ENCODE data around the gene C3.

C3 gene

DNA sequence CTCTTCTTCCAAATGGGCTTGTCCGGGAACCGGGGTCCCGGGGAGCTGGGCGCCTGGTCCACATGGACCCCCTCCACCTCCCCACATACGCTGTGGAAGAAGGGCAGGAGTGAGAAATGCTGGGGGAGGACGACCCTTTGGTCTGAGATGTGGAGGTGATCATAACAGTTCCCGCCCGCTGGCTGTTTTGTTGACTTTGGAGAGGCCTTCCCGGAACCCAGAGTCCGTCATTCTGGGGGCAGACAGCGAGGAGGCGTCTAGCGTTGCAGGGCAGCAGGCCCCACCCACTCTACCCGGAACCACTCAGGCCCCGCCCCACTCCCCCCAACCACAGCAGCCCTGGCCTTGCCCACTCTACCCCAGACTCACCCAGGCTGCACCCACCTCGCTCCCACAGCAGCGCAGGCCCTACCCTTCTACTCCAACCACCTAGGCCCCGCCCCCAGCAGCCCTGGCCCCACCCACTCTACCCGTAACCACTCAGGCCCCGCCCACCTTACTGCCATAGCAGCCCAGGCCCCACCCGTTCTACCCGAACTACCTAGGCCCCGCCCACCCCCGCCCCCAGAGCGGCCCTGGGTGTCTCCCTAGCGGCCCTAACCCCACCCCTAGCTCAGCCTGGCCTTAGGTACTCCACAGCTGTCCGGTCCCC lies 9.8 kb upstream of the C3 start:
- peak; percentile 21 for DNase-seq

DNA sequence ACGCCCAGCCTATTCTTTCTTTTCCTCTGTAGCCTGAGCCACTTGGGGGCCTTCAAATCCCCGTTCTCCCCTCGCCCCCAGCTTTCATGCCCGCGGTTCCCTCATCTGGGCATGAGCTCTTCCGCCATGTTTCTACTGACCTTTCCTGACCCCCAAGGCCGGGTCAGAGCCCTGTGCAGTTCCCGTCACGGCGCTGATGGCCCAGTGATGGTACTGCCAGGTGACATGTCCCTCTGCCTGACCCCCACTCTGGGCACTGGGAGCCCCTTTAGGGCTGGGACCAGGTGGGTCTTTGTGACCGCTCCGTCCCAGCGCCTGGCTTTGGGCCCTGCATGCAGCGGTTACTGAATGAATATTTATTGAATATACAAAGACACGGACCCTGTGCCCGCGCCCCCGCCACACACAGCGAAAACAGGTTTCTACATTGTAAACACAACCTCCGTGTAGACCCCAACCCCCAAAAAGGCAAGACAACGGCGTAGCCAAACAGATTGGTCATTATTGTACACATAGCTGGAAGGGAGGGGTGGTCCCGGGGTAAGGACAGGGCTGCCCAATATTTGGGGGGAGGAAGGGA lies 9.2 kb upstream of the C3 start:
- DNase-seq, result no peak

DNA sequence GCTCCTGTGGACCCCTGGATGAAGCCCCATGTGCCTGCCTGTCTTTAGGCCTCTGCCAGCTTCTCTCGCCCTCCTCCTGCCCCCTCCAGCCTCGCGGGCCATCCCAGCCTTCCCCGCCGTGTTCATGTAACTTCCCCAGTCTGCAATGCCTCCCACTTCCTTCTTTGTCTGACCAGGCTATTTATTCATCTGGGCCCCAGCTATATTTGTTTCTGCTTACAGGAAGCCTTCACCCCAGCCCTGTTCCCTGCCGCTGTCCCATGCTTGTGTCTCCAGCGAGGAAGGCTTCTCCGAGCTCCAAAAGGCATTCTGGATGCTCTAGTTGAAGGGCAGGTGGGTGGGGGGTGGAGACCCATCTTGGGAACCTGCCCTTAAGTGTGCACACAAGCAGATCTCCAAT lies 7.9 kb upstream of the C3 start:
- DNase-seq, result no peak

DNA sequence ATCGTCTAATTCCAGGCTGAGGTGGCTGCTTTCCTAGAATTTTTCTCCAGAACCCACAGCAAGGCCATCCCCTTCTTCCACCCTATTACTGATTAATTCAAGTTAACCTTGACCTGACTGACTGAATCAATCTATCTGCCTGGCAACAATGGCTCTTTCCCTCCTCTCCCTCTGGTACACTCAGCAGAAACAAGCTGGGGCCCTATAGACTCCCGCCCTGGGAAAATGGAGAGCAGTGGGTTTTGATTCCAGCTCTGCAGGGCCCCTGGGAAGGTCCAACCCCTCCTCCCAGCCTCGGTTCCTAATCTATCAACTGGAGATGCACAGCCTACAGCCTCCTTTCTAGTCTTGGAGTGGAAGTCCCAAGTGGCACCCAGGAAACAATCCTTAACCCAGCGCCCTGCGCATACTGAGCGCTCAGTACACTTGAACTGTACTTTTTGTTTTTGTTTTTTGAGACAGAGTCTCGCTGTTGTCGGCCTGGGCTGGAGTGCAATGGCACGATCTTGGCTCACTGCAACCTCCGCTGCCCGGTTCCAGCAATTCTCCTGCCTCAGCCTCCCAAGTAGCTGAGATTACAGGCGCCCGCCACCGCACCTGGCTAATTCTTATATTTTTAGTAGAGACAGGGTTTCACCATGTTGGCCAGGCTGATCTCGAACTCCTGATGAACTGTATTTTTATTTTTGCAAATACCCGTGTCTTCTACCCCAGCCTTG lies 5.2 kb upstream of the C3 start:
- no peak for DNase-seq

DNA sequence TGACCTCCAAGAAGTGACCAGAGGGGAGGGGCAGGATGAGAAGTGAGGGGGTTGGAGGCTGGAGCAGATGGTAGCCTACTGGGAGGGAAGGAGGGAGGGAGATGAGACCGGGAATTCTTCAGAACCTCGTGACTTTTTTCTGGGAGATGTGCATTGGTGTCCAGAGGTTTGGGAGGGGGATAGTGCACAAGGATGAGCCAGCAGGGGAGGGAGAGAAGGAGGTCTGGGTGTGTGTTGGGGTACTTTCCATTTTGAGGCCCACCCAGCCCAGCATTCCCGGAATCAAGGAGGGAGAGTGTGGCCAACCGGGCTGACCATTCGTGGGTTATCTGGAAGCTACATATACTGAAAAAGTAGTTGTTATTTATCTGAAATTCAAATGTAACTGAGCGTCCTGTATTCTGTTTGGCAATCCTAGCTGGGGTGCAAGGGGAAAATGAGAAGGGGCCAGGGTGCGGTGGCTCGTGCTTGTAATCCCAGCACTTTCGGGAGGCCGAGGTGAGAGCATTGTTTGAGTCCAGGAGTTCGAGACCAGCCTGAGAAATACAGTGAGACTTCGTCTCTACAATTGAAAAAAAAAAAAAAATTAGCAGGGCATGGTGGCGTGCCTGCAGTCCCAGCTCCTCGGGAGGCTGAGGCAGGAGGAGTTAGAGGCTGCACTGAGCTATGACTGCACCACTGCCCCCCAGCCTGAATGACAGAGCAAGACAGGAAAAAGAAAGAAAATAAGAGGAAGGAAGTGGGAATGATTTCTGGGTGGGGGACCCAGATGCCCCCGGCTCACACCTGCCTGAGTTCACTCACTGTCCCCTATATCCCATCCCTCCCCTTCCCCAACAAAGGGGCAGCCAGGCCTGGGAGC lies 4.4 kb upstream of the C3 start:
- DNase-seq, result no peak

DNA sequence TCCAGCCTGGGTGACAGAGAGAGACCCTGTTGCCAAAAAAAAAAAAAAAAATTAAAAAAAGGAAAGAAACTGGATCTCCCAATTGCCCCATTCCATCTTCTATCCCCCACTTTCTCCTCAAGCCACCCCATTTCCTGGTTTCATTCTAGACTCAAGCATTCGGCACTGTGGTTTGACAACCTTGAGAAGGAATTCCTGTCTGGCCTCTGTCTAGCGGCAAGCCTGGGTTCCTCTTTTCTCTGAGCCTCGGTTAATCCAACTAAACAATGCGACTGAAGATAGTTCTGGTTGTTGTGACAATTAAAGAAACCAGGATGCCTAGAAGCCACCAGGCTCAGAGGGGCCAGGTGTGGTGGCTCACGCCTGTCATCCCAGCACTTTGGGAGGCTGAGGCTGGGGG lies 3.3 kb upstream of the C3 start:
- no peak for DNase-seq

DNA sequence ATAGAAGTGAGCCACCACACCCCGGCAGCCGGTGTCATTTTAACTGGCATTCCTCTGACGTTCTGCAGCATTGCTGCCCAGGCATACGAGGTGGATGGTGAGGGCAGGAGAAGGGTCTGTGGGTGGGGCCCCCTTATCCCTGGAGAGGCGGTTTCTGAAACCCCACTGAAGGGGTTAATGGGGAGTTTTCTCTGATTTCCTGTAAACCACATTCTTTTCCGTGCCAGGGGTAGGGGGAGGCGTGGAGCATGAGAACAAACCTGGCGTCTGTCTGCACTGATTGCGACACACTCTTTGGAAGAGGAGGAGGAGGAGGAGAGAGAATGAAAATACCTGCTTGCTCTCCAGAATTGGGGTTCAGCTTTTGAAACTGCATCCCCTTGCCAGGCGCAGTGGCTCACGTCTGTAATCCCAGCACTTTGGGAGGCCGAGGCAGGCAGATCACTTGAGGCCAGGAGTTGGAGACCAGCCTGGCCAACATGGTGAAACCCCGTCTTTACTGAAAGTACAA lies 2.7 kb upstream of the C3 start:
- no peak for DNase-seq

DNA sequence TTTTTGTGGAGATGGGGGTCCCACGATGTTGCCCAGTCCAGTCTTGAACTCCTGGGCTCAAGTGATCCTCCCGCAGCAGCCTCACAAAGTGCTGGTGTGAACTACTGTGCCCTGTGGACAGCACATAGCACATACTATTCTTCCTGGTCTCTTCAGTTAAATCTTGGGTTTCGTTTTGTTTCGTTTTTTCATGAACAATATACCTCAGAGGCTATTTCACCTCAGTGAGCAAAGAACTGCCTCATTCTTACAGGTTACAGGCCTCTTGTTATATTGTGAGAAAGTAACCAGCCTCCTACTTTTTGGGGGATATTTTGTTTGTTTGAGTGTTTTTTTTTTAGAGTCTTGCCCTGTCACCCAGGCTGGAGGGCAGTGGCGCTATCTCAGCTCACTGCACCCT lies 1.3 kb upstream of the C3 start:
- no peak for DNase-seq

DNA sequence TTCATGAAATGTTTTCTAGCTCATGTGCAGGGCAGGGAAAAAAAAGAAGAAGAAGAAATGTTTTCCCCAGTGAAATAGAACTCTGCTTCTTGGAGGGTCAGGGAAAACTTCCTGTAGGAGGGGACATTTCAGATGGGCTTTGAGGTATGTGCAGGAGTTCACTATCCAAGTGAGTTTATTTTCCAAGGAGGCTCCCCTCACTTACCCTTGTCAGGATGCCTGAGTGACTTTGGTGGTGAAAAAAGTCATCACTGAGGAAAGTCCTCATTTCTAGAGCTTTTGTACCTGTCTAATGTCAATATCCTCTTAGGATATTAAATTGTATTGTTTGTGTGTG lies 656 bp upstream of the C3 start:
- DNase-seq, result no peak

DNA sequence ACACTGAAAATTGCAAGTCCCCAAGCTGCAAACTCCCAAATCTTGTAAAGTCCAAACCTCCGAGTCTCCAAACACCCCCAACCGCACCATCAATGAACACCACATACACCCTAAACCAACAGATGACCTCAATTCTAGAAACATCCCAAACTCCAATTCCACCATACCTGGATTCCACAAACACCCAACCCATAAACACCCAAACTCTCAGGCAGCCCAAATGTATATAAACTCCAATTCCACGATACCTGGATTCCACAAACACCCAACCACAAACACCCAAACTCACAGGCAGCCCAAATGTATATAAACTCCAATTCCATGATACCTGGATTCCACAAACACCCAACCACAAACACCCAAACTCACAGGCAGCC lies 470 bp downstream of the C3 start:
- no peak for DNase-seq

DNA sequence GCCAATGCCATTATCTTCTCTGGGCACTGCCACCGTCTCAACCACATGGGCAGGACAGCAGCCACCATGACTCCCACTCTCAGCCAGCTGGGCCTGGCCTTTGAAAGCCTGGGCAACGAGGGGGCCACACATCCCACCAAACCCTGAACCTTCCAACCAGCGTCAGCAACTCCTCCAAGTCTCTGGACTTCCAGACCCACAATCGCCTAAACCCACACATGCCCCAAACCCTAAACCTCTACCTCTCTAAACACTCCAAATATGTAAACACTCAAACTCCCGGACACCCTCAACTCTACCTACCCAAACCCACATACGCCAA lies 949 bp downstream of the C3 start:
- DNase-seq, result no peak

DNA sequence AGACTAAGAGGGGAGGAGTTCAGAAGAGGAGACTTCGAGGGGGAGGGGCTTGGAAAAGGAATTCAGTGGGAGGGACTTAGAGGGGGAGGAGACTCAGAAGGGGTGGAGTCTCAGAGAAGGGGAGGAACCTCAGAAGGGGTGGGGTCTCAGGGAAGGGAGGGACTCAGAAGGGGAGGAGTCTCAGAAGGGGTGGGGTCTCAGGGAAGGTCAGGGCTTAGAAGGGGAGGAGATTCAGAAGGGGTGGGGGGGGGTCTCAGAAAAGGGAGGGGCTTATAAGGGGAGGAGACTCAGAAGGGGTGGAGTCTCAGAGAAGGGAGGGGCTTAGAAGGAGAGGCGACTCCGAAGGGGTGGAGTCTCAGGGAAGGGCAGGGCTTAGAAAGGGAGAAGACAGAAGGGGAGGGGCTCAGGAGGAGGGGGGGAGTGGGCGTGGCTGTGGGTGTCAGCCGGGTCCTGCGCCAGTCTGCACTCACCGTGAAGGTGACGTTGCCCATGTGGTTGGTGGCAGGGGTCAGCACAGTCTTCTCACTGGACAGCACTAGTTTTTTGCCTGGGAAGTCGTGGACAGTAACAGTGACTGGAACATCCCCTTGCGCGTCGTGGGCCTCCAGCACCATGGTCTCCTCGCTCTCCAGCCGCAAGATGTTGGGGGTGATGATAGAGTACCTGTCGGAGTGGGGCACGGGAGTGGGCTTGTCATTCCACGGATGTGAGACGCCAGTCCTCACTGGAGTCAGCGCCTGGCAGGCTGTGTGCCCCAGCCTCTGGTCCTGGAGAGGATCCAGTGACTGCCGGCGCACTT lies 1.5 kb downstream of the C3 start:
- DNase-seq, result no peak

DNA sequence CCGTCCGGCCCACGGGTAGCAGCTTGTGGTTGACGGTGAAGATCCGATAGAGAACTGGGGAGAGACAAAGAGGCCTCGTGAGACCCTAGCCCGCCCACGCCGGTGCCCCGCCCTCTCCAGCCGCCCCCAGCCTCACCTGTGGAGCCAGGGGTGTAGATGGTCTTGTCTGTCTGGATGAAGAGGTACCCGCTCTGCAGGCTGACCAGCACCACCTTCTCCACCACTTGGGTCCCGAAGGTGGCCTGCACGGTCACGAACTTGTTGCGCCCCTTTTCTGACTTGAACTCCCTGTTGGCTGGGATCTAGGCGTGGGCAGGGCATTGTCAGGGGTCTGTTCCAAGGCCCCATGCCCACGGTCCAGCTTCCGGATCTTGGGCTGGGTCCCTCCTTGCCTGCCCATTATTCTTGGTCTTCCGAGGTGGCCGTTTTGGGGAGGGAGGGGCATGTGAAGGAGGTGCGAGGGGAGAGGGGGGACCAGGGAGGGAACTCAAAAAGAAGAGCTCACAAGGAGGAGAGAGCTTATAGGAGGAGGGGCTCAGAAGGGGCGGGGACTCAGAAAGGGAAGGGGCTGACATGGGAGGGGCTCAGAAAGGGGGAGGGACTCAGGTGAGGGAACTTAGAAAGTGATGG lies 2.2 kb downstream of the C3 start:
- DNase-seq, result no peak

DNA sequence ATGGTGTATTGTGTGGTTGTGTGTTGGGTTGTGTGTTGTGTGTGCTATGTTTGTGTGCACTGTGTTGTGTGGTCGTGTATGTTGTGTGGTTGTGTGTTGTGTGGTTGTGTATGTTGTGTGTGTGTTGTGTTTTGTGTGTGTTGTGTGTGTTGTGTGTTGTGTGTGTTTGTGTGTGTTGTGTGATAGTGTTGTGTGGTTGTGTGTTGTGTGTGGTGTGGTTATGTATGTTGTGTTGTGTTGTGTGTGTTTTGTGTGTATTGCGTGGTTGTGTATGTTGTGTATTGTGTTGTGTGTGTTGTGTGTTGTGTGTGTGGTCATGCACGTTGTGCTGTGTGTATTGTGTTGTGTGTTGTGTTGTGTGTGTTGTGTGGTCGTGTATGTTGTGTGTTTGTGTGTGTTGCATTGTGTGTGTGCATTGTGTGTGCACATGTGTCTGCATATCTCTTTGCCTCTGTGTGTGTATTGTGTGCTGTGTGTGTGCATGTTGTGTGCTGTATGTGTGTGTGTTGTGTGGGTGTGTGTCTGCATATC lies 2.9 kb downstream of the C3 start:
- no peak for DNase-seq

DNA sequence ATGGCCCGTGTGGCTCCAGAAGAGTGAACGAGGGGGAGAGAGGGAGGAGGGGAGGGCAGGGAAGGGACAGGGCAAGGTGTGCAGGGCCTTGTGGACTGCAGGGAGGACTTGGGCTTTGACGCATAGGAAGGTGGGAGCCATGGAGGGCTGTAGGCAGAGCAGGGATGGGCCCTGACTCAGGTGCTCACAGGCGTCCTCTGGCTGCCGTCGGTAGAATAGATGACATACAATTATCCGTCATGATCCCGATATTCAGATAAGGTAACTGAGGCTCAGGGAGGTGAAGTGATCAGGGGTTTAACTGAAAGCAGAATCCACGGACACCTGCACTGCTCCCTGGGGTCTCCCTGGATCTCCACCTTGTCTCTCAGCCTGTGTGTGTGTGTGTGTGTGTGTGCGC lies 3.4 kb downstream of the C3 start:
- DNase-seq, result no peak

DNA sequence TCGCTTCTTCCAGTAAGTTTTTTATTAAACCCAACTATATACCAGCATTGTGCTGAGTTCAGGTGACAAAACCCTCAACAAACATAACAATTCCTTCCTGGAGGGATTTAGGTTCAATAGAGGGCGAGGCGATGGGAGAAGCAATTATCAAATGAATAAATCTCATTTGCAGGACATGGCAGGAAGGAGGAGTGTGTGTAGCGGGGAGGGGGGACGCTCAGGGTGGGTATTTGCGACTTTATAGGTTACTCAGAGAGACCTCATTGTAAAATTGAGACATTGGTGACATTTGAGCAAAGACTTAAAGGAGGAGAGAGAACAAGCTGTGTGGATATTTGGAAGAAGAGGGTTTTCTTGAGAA lies 3.9 kb downstream of the C3 start:
- DNase-seq, result no peak

DNA sequence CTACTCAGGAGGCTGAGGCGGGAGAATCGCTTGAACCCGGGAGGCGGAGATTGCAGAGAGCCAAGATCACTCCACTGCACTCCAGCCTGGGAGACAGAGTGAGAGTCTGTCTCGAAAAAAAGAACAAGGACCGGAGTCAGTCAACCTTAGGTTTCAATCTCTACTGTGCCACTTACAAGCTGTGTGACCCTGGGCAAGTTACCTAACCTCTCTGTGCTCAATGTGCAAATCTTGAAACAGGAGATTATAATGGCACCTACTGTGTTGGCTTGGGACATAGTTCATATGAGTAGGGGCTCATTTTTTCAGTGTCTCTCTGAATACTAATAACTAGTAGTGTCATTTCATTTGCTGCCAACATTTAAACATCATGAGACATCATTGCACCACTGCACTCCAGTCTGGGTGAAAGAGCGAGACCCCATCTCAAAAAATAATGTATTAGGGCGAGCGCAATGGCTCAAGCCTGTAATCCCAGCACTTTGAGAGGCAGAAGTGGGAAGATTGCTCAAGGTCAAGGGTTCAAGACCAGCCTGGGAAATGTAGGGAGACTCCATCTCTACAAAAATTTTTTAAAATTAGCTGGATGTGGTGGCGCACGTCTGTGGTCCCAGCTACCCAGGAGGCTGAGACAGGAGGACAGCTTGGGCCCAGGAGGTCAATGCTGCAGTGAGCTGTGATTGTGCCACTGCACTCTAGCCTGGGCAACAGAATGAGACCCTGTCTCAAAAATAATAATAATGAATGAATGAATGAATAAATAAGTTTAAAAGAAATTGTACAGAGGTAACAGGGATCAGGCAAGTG lies 5.5 kb downstream of the C3 start:
- no peak for DNase-seq

DNA sequence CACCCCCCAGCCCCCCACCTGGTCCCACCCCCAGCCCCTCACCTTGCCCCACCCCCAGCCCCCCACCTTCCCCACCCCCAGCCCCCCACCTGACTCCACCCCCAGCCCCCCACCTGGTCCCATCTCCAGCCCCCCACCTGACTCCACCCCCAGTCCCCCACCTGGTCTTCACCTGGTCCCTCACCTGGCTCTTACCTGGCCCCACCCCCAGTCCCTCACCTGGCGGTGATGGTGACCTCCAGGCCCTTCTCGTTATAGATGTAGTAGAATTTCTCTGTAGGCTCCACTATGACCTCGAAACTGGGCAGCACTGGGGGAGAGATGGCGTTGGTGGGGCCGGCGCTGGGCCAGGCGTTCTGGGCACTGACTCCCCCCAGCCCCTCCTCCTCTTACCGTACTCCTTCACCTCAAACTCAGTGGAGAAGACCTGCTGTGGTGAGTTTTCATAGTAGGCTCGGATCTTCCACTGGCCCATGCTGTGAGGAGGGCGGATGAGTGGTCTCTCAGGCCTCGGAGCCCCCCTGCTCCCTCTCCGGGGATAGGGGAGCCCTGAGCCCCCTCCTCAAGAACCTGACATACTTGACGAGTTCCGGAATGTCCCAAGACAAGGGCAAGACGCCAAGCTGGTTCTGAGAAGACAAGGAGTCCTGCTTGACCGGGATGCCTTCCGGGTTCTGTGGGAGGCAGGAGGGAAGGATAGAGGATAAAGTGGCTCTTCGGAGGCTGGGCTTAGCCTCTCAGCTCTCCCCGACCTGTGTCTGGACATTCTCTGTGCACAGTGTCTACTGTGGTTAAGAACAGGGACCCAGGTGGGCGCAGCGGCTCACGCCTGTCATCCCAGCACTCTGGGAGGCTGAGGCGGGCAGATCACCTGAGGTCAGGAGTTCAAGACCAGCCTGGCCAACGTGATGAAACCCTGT lies 6.4 kb downstream of the C3 start:
- DNase-seq, result no peak

DNA sequence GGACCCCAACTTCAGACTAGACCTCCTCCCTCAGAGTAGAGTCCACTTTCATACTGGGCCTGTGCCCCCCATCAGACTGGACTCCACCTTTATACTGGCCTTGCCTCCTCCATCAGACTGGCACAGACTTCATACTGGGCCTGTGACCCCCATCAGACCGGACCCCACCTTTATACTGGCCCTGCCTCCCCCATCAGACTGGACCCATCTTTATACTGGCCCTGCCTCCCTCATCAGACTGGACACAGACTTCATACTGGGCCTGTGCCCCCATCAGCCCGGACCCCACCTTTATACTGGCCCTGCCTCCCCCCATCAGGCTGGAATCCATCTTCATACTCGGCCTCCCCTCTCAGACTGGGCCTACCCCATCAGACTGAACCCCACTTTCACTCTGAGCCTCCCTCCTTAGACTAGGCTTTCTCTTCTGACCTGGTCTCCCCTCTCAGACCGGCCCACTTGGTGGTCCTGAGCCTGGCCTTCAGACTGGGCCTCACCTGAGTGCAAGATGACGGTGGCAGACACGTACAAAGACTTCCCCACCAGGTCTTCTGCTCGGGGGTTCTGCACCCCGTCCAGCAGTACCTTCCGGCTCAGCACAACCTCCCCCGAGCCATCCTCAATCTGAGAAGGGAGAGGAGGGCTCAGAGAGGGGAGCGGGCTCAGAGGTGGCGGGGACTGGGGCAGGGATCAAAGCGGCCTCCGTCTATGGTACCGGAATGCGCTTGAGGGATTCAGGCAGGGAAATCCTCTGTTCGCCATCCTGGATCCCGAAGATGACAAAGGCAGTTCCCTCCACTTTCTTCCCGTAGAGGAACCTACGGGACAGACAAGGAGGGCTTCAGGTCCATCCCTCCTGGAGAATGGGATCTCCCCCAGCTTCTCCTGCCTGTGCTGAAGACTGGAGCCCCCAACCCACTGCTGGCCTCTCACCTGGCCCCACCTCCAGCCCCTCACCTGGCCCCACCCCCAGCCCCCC lies 7.5 kb downstream of the C3 start:
- no peak for DNase-seq

Measured in T-helper 9 cell (primary cell).